HL-60/S4 (cell line): ENCODE results near the gene HOXA7.

Experiments
- in situ Hi-C: fragments of 300-500 bp; cut with MboI; formaldehyde crosslinking; loops from 2 replicates; pipeline ENCODE4 v1.14.3; 2022; ENCODE audit warnings: low sequenced_read_pairs

HOXA7 gene

DNA sequence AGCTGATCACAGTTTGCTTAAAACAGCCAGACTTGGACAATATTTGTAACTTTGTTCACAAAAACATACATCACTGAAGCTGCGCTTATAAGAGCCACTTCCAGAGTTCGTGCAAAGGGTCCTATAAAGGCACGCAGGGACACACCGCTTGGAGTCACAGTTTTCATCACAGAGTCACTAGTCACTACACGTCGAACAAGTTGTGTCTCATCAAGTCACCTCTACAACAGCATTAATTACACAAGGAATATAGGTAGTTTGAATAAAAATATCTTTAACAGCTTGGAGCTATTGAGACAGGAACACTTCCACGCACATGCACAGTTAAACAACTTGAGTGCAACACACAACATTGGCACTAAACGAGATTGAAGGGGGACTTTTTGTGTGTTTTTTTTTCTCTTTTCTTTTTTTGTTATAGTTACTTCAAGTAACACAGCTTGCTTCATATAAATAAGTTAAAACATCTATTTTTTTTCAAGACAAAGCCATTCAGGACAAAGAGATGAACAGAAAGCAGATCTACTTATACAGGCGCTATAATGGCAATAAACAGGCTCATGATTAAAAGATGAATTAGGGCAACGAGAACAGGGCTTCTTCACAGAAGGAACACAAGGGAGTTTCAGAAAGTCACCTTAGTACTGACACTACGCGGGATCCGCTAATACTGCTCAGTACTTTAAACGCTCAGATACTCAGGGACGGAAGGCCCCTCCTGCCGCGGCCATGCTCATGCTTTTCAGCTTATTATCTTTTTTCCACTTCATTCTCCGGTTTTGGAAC lies 15.1 kb downstream of the HOXA7 start:
- in situ Hi-C loops, result no loop called here

DNA sequence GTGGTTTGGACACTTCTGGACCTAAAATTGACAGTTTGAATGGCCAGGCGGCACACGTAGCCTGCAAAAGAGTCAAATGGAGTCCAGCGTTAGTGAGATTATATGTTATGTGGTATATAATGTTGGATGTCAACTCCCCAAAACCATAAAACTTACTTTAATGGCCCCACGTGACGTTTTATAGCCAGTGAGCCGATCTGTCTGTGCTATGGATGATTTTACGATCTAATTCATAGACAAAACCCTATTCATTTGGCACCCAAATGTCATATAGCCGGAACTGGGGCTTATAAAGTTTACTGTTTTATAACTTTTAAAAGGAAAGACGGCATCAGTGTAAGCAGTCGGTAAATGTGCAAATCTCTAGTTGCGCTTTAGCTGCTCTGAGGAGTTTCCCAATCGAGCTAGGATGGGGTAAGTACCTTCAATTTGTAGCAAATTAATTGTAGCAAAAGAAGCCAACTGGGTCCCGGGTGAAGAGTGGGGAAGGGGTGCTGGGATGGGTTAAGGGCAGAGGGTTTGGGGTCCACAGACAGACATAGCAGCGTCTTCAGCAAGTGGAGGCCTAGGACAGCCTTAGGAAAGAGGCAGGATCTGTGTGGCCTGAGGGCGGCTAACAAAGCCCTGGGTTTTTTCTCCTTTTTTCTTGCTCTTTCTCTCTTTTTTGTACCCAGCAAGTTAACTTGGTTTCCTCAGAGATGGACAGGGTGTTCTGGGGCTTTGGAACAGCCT lies 16.2 kb downstream of the HOXA7 start:
- in situ Hi-C loops, result no loop called here

DNA sequence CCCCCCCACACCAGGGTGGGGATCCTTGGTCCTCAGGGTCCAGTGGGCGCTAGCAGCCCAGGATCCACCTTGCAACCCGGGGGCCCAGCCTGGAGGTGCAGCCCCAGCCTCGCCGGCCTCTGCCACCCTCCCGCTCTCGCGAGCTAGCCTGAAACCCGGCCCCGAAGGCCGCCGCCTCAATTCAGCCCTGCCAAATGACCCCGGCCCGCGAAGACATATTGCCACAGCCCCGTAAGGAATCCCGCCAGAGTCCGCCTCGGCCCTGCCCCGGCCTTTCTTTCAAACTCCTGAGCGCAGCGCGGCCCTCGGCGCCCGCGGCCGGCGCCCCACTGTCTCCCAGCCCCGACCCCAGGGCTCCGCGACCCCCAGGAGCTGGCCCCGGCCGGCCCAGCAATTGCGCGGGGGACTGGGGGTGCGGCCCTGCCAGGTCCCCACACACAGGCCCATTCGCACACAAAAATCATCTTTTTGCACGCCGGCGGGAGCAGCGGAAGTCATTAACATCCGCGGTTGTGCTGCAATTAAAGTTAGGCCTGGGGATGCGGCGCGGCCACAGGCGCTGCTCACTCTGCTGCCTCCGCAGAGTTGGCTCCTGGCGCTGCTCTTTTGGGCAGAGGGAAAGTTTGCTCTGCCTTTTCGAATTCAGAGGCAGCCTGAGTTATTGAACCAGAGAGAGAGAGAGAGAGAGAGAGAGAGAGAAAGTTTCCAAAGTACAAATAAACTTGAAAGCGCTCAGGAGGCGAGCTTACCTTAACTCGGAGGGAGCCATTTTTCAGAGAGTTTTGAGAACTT lies 16.9 kb downstream of the HOXA7 start:
- in situ Hi-C loops, result no loop called here

DNA sequence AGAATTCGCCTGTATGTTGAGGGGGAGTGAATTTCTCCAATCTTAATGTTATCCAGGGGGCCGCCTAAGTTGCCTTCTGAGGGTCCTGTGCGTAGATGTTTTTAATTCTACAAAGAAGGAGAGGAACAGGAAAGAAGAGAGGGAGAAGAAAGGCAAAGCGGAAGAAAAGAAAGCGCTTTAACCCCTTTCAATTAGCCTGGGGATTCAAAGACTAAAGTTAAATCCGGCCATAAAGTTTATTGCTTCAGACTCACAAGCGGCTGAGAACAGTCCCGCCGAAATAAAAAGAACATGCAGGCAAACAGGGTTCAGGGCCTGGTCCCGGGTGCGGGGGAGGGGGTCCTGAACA lies 17.5 kb downstream of the HOXA7 start:
- in situ Hi-C loops, result no loop called here

DNA sequence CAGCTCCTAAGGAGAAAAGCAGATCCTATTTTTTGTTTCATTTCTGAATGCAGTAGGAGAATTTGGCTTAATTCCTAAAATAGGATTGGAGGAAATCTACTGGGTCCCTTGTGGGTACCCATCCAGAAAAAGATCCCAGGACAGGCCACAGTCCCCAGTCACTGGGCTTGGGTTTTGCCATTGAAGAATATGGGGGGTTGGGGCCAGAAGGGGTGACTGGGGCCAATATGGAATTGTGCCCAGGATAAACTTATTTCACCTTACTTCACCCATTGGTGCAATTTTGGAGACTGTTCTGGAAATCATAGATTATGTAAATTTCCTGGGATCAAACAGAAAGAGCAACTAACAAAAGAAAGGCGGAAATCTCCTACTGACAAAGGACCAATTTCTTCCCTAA lies 18.0 kb downstream of the HOXA7 start:
- in situ Hi-C loops, result no loop called here

DNA sequence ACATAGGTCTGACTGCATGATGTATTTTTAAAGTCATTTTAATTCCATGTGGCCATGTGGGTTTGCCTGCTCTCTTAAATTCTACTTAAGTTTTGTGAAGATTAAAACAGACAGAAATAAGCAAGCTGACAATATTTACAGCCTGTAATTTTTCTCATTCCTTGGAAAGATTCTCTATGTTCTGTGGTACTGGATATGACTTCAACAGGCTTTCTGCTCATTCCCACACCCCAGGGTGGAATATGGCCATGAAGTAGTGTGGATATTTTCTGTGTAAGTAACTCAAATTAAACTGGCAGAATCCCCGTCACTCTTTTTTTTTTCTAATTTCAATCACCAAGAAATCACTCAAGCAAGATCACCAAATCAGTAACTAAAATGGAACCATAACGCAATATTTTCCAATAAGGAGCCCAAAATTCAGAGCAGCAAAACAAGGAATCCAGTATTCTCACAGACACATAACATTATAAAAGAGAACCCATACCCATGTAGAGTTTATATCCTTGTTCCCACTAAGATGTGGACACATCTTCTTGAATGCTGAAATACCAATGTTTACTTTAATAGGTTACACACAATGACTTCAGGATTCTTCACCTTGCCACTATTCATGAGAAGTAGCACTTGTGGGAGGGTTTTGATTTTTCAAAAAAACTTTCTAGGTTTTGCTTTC lies 18.7 kb downstream of the HOXA7 start:
- in situ Hi-C loops, result no loop called here

DNA sequence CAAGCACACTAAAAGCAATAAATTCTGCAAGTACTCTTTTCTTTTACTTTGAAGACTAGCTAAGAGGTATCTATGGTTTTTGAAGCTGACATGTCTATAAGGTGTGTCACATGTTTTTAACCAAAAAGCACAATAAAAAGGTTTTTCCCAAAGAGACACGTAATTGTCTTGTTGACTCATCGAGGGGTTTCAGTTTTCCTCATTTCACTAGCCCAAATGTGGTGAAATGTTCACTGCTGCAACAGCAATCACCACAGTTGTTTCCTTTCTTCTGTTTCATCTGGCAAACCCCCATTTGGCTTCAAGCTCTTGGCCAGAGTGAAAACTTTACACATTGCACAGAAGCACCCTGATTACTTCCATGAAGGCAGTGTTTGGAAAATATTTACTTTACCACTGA lies 22.1 kb downstream of the HOXA7 start:
- in situ Hi-C loops, result no loop called here

DNA sequence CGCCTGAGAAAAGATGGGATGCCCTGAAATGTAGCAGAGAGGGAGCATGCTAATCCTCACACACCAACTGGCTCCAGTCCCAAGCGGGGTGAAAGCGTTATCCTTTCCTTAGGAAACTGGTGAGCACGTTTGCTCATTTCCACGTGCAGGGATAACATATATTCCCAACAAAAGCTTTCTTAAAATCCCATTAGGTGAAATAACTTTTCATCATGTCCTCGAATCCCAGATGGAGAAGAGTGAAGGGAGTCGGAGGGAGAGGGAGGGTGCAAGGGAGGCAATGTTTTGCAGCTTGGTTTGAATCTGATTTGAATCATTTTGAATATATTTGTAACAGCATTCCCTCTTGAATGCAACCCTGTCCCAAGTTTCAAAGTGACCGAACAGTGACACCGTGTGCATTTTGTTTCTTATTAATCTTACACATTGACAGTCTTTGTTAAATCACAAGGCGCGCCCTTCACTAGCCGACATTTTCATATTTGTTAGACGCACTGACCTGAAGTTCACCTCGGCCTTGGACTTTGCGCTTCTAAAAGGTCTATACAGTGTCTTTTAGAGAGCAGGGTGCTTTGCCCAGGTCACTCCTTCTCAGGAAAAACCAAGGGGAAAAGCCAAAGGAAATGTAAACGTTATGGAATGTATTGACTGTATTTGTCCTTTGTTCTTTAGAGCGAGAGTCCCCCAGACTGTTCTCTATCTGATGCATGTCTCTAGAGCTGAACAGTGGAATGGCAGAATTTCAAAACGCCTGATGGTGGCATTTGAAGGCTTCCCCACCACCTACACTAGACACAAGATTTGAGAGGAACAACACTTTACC lies 22.9 kb downstream of the HOXA7 start:
- in situ Hi-C loops, result no loop called here

DNA sequence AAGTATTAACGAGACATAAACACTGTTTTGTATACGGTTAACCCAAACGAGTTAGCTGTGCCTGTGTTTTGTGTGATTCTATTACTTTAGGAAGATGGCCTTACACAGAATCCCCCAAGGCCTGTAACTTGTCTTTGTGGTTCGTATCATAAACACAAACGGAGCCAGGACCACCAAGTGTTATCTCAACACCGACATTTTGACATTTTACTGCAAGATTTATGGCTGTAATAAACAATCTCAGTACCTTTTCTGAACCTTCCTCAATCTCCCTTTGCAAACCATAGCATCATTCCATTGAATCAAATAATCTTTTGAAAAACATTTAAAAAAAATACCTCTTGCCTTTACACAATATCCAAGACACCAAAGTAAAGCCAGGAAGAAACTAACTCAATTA lies 23.5 kb downstream of the HOXA7 start:
- in situ Hi-C loops, result no loop called here

DNA sequence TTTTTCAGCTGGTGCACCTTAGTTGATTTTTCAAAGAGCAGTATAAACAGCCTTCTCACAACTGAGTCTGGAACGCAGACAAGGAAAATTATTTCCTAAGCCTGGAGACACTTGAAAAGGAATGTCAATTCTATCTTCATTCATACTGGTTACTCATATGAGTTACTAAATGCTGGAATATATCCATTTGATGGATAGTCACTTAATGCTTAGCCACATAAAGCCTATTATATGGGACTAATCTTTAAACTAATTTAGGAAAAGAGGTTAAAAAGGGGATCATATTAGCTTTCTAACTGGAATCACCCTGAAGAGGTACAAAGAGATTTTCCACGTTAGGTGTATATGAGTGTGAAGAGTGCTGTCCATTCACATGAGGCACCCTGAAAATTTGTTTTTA lies 24.3 kb downstream of the HOXA7 start:
- in situ Hi-C loops, result no loop called here

DNA sequence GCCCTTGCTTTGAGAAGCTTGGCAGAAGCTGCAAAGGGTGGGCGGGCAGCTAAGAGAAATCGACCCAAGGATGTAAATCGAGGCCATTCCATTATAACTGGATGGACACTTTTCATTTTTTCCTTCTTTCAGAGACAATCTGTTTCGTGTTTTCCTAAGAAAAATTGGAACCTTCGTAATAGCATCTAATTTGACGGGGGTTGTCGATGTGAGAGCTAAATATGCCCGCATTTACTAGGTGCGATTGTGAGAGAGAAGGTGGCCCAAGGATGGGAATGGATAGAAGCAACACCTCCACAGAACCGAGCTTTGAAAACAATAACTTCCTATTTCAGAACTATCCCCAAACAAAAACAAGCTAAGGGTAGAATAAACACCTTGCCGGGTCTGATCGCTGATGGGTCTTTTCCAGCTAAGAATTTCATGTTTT lies 25.1 kb downstream of the HOXA7 start:
- in situ Hi-C loops, result no loop called here

DNA sequence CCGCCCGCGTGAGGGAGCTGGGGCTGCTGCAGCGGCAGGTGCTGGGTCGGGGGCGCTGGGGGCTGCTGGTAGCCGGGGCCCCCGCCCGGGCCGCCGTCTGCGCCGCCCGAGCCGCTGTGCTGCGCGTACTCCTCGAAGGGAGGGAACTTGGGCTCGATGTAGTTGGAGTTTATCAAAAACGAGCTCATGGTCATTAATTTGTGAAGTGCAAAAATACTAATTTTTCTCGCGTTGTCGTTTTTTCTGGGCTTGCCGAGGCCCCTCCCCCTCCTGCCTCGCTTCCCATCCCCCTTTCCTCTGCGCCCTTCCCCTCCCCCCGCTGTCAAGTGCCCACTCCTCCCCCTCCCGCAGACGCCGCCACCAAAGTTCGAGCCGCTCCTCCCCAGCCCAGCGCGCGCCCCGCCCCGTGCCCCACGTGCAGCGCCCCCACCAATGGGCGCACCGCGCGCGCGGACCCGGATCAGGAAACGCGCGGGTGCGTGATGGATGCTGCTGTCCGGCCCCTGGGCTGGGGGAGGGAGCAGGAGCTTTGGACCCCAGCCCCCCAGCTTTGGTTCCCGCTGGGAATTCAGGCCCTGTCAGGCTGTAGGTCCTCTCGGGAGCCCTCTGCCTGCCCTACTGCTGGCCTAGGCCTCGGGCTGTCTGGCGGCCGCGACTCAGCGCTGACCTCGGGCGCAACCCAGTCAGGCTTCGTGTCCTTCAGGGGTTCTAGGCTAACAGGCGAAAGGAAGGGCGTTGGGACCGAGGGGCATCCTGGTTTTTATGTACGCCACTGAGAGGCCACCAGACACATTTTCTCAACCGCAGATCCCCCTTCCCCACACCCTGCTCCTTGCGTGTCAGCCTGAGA lies 25.7 kb downstream of the HOXA7 start, which contains the start of gene HOXA4:
Gene HOXA4 (minus strand): TSS at position 218 of the 850 bp plus-strand sequence. CDS start 24 bp downstream, at position 194.
- in situ Hi-C loops, result no loop called here

DNA sequence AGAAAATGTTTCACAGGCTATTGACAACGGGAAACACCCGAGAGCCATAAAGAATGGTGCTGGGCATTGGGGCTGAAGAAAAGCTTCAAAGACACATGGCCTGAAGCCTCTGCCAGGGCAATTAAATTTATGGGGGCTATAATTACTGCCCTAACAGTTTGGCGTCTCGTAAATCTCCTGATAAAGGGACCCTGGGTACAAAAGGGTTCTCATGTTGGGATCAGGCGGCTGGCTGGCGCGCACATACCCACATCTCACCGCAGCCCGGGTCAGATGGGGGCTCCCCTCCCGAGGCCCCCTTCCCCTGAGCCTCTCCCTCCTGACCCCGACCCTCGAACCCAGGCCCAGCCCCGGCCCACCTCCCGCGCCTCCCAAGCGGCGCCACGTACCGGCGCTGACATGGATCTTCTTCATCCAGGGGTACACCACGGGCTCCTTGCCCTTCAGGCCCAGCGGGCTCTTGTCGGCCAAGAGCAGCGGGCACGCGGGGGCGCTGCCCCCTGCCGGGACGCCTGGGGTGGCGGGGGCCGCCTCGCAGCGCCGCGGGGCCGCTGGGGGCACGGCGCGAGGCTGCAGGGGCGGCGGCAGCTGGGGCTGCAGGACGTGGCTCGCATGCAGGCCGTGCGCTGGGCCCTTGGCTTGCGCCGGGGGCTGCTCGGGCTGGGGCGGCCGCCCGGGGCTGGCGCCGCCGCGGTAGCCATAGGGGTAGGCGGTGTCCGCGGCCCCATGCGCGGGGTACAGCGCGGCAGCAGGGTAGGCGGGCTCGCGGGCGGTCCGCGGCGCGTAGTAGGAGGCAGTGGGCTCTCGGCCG lies 26.5 kb downstream of the HOXA7 start:
- in situ Hi-C loops, result no loop called here

DNA sequence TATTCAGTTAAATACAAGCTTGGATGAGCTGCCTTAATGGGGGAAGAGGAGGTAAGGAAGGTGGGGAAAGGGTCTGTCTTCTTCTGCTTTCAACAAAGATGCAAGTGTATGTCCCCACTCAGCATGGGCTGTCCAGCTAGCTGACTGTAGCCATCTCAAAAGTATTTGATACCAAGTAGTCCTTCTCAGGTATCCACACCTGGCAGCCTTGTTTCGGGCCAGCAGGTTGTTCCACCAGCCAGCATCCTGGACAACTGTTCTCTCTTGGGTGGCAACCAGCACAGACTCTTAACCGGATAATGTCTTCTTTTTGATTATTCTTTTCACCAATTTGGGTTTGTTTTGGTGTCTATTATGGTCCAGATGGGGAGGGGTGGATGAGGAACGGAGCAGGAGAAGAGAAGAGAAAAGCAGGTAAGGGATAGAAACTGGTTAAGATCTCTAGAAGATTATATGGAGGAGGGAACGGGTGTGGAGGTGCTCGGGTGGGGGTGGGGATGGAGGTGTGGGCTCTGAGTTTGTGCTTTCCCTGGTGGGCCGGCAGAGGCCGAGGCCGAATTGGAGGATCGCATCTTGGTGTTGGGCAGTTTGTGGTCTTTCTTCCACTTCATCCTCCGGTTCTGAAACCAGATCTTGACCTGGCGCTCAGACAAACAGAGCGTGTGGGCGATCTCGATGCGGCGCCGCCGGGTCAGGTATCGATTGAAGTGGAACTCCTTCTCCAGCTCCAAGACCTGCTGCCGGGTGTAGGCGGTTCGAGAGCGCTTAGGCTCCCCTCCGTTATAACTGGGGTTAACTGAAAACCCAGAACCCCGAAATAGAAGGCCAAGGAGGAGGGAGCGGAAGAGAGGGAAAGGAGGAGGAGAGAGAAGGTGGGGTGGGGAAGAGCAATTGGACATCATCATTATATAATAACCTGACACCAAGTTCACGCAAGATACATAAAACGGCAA lies 27.4 kb downstream of the HOXA7 start:
- in situ Hi-C loops, result no loop called here

DNA sequence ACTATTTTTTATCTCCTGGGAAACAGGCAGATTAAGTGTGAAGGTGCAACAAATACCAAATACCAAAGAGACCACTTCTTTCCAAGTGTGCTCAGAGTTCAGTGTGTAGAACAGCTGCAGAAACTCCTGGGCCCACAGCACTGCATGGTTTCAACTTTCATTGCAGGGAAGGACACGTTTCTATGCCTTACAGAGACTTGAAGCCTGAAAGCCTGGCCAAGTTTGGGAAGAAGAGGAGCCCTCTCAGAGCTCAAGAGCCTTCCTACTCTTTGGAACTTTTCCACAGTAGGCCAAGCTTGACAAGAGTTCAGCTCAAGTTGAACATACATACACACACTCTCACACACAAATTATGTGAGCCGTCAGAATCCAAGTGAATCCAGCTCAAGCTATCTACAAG lies 28.4 kb downstream of the HOXA7 start:
- in situ Hi-C loops, result no loop called here

DNA sequence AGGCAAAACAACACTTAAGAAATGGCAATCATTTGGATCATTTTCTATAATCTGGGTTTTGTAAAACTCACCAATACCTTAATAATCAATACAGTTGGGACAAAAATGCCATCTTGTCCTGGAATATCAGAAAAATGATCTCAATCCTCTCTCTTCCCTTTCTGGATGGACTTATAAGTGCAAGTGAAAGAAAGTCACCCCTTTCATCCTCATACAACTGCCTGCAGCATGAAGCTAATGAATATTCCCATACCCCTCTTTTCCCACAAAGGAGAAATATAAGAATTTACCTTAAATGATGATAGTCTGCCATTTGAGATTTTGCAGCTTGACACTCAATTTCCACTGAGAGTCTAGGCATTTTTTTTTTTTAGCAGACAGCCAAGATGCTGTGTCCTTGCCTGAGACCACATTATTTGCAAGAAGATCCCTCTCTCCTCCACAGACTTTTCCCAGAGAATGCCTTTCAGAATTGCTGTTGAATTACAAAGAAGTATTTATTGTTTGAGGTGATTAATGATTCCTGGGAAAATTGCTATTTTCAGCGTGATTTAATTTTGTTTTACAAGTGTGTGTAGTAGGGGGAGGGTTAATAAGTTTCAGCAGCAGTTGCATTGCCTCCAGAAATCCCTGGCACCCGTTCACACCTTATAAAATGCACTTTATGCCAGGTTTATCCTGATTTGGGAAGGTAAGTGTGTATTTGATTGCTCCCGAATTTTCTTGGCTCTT lies 29.7 kb downstream of the HOXA7 start:
- in situ Hi-C loops, result no loop called here

DNA sequence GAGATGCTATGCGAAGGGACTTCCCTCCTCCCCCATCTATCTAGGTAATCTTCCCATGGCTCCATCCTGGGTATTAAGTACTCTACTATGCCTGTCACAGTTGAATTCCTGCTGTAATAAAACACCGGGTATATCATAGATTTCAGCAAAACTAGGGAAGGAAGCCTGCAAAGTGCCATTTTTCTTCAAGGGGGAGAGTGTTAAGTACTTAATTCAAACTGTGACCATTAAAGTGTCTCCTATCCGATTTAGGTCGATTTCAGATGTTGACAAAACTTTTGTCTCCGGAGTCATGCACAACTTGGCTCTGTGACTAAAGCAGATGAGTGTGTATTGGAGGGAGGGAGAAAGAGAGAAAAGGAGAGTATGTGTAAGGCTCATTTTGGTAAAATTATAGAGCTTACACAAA lies 30.5 kb downstream of the HOXA7 start:
- in situ Hi-C loops, result no loop called here
